GM19023 (cell line): ENCODE data around the gene CYB561D2.
"Not testable (repeated sequence)": the region's sequence is repeated elsewhere in the genome, so short reads cannot be mapped to it uniquely, and the experiment has no call there.

Experiments
- ATAC-seq: cut with Tn5 transposase; IDR thresholded peaks from one replicate; pipeline ENCODE4 v1.9.1; 2021; ENCODE audit warnings: mild to moderate bottlenecking, moderate library complexity; ENCODE audit not compliant: unreplicated experiment

The CYB561D2 gene, protein sequence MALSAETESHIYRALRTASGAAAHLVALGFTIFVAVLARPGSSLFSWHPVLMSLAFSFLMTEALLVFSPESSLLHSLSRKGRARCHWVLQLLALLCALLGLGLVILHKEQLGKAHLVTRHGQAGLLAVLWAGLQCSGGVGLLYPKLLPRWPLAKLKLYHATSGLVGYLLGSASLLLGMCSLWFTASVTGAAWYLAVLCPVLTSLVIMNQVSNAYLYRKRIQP

GRCh38 chr3:50350527-50351322 lies at the start of gene CYB561D2, which contains the start of gene NPRL2:
CYB561D2 (plus strand) TSS chr3:50350862; CDS start chr3:50351434, 572 bp downstream.
NPRL2 (minus strand) TSS chr3:50350775; CDS start chr3:50350652, 123 bp downstream.
- peak; percentile 83 for ATAC-seq

- ATAC-seq = no peak
Measured at GRCh38 chr3:50302095-50303012, 48.3 kb upstream of the CYB561D2 start.

DNA sequence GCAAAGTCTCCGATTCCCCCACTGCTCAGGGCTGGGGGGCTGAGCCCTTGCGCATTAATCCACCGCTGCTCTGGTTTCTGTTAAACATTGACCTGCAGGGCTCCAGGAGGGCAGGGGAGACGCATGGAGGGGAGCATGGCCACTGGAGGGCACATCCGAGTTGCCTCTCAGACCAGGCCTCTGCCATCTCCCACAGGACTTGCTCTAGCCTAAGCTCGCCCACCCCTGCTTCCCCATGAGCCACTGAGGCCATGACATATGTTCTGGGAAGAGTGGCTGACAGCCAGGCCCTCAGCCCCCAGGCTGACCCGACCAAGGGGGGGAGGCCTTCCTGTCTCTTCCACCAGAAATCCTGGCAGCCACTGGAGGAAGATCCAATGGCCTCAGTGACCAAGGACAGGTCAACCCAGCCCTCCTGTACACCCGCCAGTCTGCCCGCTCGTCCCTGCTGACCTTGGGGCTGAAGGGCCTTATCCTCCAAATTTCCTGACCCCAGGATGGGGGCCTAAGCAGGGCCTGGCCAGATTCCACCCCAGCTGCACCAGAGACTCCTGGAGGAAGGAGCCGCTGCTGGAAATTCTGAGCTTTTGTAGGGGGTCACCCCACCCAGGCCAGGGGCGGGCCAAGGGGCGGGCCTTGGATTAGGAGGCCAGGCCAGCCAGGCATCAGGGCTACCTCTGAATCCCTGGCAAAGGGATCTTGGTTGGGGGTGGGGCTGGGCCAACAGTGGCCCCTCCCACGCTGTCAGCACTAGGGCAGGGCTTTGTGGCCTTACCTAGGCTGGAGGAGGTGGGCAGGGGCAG lies 47.4 kb upstream of the CYB561D2 start, which contains the start of gene HYAL1:
Gene HYAL1, minus strand, starts transcription at position 562 of the 803 bp plus-strand sequence. CDS start 618 bp downstream, outside the sequence.
- no peak for ATAC-seq

DNA sequence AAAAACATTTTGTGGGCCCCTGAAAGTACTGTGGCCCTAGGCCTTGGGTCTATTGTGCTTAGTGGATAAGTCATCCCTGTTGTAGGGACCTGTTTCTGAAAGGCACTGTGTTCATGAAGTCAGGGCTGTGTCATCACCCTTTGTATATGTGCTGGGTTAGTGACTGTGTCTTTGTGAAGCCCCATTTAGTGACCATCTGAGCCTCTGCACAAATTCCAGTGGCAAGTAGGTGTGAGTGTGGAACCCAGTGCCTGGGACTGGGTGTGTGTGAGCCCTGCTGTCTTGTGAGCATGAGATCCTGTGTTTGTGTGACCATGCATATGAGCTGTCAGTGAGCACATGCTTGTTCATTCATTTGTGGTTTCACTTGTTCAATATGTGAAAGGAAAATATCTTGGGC lies 46.1 kb upstream of the CYB561D2 start:
- ATAC-seq = no peak

DNA sequence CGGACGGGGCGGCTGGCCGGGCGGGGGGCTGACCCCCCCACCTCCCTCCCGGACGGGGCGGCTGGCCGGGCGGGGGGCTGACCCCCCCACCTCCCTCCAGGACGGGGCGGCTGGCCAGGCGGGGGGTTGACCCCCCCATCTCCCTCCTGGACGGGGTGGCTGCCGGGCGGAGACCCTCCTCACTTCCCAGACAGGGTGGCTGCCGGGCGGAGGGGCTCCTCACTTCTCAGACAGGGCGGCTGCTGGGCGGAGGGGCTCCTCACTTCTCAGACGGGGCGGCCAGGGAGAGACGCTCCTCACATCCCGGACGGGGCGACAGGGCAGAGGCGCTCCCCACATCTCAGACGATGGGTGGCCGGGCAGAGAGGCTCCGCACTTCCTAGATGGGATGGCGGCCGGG lies 38.6 kb upstream of the CYB561D2 start:
- not testable (repeated sequence) for ATAC-seq

GRCh38 chr3:50314342-50314741 lies 36.3 kb upstream of the CYB561D2 start:
- ATAC-seq = no peak

DNA sequence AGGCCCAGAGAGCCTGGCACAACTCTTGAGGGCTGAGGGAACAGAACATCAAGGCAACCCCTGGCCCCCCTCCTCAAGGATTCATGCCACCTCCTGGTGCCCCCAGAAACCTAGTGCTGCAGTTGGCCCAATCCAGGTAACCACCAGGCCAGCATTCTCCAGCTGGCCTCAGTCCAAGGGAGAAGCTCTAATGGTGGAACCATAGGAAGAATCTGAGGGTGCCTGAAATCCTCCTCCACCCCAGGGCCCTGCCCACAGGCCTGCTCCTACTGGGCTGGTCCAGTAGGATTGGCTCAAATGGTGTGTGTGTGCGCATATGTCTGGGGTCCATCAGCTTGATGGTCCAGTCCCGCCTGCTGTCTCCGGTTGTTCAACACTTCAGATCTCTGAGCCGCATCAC lies 35.8 kb upstream of the CYB561D2 start:
- ATAC-seq = no peak

GRCh38 chr3:50316657-50317242 lies 33.9 kb upstream of the CYB561D2 start:
- no peak for ATAC-seq

- ATAC-seq = no peak
Measured at GRCh38 chr3:50317300-50317699, 33.4 kb upstream of the CYB561D2 start.

DNA sequence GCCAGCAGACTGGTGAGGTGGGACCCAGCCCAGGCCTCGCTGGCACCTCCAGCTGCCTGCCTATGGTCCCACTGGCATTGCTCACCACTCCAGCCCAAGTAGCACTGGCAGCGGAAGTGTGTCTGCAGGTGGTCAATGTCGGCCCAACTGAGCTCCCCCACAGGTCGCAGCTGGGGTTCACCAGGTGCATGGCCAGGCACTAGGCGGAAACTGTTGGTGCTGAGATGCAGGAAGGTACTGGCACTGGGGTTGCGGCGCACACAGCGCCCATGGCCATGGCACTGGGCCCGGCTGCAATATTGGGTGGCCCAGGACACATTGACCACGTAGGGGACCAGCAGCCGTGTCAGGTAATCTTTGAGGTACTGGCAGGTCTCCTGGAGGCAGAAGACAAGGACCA lies 32.5 kb upstream of the CYB561D2 start:
- ATAC-seq = no peak

- no peak for ATAC-seq
Measured at GRCh38 chr3:50318615-50319014, 32.0 kb upstream of the CYB561D2 start.

- no peak for ATAC-seq
Measured at GRCh38 chr3:50319181-50319893, 31.3 kb upstream of the CYB561D2 start.

- ATAC-seq = no peak
Measured at GRCh38 chr3:50319894-50320625, 30.6 kb upstream of the CYB561D2 start.

- ATAC-seq = peak; percentile 66
Measured at GRCh38 chr3:50320853-50321335, 29.8 kb upstream of the CYB561D2 start.

DNA sequence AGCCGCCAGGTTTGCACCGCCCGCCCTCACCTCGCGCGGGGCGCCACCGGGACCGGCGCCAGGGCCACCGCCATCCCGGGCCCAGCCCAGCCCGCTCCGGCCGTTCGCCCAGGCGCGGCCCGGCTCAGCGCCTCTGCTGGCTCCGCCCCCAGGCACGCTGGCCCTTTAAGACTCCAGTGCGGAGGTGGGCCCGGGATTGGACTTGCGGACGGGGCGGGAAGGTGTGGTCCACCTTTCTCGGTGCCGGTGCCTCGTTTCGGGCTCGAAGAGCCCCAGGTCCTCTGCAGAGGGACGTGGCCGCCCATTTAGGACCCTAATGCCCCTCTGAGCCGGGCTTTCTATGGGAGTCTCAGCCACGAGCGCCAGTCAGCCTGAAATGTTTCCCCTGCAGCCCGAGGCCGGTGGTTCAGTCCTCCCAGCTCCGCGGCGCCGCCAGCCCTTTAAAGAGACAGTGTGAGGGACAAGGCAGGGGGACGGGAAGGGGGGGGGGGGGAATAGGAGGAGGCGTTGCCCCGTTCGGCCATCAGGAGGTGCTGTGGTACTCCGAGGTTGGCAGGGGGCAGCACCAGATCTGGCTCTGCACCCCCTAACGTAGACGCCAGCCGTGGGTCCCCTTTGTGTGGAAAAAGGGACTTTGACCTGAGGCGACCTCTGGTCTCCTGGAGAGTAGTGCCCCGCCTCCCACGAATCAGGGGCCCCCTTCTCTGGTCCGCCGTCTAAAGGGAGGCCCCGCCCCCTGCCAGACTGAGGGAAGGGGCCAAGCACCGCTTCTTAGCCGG lies 29.1 kb upstream of the CYB561D2 start:
- ATAC-seq = peak; percentile 88

DNA sequence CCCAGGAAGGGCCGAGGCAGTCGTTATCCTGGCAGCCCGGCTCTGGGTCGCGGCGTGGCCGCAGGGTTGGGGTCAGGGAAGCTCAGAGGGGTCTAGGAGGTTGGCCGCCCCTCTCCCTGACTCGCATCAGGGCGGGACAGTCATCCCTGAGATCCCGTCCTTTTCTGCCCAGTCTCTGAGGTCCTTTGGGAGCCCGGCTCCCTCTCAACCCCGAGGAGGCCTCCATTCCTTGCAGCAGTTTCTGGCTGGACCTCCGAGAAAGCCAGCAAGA lies 28.6 kb upstream of the CYB561D2 start:
- no peak for ATAC-seq

DNA sequence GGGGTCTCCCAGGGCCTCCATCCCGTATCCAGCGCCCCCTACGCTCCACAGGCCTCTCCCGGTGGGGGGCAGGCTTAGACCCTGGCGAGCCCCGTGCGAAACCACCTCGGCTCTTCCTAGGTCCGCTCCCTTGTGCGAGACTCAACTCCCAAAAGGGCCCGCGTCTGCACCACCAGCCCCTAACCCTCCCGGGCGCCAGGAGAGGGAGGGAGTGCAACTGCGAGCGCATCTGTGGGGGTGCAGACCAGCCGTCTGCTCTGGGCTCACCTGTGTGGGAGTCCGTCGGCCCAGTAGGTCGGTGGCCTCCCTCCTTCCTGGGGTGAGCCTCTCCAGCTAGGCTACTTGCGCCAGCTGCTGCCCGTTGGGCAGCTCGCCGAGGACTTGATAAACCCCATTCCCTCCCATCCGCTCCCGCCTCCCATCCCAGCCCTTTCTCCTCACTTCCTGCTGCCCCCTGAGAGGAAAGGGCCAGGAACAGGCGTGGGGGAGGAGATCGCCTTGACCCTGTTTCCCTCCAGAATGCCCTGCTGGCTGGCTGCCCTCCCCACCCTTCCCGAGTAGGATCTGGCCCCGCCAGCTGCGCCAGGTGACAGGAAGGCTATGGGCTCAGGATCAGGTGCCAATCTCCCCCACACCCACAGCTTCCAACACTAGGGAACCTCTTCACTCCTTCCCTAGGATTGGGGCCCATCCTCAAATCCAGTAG lies 28.1 kb upstream of the CYB561D2 start, which contains the start of gene HYAL2:
Gene HYAL2, minus strand, starts transcription at position 360 of the 706 bp plus-strand sequence. CDS start 2,256 bp downstream, outside the sequence.
- no peak for ATAC-seq
